ENCODE data around the gene ANXA2R.

The ANXA2R gene

DNA sequence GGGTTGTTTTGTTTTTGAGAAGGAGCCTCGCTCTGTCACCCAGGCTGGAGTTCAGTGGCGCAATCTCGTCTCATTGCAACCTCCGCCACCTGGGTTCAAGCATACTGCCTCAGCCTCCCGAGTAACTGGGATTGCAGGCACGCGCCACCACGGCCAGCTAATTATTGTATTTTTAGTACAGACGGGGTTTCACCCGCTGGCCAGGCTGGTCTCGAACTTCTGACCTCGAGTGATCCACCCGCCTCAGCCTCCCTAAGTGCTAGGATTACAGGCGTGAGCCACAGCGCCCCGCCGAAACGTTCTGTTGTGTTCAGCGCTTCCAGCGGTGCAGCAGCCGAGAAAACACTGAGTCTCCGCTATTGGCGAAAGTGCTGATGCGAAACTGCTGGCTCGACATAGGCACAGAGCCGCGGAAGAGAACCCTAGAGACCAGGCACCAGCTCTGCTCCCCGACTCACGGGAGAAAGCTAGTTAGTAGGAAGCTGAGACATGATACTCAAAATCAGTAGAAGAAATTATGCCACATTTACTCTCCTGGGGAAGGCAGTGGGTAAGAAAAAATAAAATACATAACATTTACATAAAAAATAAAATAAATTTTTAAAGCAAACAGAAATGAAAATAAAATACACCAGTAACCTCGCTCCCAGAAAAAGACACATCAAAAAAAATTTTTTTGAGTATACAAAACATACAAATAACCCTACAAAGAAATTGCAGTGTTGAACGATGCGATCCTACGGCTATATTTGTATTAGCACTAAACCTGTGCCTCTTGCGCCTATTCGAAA is 31.6 kb downstream of the ANXA2R start:
- in situ Hi-C loops (cut with MboI; ENCODE audit: low sequenced_read_pairs): no loop called here
- H3K9me3 ChIP-seq: no peaks in the 10 kb centered on the region

DNA sequence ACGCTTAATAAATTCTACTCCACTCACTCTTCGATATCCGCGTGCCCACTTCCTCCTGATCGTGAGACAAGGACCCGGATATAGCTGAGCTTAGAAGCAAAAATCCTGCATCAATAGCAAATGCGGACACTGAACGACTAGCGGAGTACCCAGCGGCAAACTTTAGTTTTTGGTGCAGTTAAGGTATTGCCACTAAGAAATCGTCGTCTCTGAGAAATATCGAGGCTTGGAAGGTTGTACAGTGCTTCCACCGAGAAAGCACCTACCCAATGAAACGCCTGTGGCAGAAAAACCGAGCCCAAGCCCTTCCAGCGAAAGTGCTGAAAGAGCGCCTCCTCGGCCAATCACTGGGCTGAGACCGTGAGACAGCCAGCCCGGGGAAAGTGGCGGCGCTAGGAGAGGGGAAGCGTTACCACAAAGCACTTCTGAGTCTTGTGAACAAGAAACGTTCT is 32.2 kb downstream of the ANXA2R start:
- H3K36me3 ChIP-seq (replicated peaks): no peaks in the 10 kb centered on the region
- H3K9me3 ChIP-seq: no peaks in the 10 kb centered on the region
- H3K4me3 ChIP-seq: peak overlapping the region; percentile 39
- no peaks in the 10 kb centered on the region for H3K27me3 ChIP-seq (ENCODE audit: low read depth)
- in situ Hi-C loops (cut with MboI; ENCODE audit: low sequenced_read_pairs): no loop called here
- peaks cover 22% of the 10 kb centered on the region for H3K4me1 ChIP-seq
- peak; percentile 64 to 83 for DNase-seq (ENCODE audit: low spot score in 2 of 2)

More for the DNA sequence above, 31.6 kb downstream of the ANXA2R start:
- no peaks in the 10 kb centered on the region for H3K27me3 ChIP-seq (ENCODE audit: low read depth)
- H3K36me3 ChIP-seq (replicated peaks): no peaks in the 10 kb centered on the region
- H3K4me1 ChIP-seq: peaks cover 22% of the 10 kb centered on the region
- peak; percentile 88 to 94 for DNase-seq (ENCODE audit: low spot score in 2 of 2)
- H3K4me3 ChIP-seq: peak overlapping the region; percentile 39

DNA sequence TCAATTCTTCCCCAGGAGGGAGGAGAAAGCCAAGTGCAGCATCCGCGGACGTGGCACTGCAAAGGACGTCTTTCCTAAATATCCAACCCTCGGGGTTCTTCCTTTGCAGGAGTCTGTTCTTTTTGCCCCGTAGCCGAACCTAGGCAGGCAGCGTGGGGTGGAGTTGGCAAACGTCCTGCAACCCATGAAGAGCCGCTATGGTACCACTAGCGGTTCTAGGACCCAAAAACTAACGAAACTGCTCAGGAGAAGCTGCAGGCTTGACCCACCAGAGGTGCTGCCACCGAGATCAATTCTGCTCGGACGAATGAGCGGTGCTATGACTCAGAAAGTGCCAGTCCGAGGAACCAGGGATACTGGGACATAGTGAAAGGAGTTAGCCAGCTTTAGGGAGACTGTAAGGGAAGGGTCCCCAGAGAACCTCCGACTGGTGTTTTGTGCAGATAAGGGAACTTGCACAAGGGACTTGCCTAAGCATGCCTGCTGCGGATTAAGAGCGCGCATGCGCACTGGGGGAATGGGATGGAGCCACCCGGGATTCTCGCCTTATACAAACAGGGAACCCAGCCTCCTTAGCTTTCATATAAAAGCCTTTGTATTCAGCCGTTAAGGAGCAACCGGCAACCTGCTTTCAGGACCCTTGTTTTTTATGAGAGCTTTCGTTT is 32.7 kb downstream of the ANXA2R start:
- DNase-seq (ENCODE audit: low spot score in 2 of 2): peak; percentile 95 to 96
- no peaks in the 10 kb centered on the region for H3K36me3 ChIP-seq (replicated peaks)
- no peaks in the 10 kb centered on the region for H3K9me3 ChIP-seq
- peaks cover 22% of the 10 kb centered on the region for H3K4me1 ChIP-seq
- peak overlapping the region; percentile 39 for H3K4me3 ChIP-seq
- no peaks in the 10 kb centered on the region for H3K27me3 ChIP-seq (ENCODE audit: low read depth)
- in situ Hi-C loops (cut with MboI; ENCODE audit: low sequenced_read_pairs): no loop called here

DNA sequence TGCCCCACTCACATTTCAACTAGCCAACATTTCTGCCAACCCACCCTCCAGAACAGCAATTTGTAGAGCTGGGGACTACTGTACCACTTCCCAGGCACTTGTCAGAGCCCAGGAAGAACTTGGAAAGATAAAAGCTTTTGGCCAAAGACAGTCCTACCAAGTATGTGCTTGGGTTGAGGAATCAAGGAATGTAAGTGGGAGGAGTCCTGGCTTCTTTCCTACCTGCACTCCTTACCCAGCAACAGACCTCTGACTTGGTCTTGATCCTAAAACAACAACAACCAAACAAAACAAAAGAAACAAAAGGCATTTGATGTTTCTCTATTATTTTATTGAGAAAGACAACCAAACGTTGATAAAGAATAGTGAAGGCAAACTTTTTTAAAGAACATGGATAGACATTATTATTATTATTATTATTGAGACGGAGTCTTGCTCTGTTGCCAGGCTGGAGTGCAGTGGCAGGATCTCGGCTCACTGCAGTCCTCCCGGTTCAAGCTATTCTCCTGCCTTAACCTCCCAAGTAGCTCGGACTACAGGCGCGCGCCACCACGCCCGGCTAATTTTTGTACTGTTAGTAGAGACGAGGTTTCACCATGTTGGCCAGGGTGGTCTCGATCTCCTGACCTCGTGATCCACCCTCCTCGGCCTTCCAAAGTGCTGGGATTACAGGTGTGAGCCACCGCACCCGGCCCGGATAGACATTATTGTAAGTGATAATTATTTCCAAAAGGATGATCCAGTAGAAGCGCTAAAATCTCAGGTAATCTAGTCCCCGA is 33.5 kb downstream of the ANXA2R start:
- Histone ChIP-seq H3K4me3 (no peak overlapping the region), H3K9me3 (no peaks in the 10 kb centered on the region), H3K36me3 (replicated peaks) (no peaks in the 10 kb centered on the region), H3K4me1 (peaks cover 22% of the 10 kb centered on the region), H3K27me3 (ENCODE audit: low read depth) (no peaks in the 10 kb centered on the region)
- DNase-seq (ENCODE audit: low spot score in 2 of 2): no peak
- in situ Hi-C loops (cut with MboI; ENCODE audit: low sequenced_read_pairs): no loop called here

DNA sequence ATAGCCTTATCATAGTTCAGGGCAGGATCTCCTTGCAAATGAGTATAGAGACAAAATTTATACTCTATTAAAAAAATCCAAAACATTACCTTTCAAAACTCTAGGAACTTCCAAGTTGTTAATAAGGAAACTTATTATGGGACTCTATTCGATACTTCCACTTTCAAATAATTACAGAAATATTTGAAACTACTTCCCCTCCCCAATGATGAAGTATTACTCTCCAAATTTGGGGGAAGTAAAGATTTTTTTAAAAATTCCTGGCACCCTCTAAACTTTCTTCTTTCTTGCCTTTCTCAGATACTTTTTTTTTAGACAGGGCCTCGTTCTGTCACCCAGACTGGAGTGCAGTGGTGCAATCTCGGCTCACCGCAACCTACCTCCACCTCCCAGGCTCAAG is 35.1 kb downstream of the ANXA2R start:
- H3K27me3 ChIP-seq (ENCODE audit: low read depth): no peaks in the 10 kb centered on the region
- H3K9me3 ChIP-seq: no peaks in the 10 kb centered on the region
- DNase-seq (ENCODE audit: low spot score in 2 of 2): no peak
- in situ Hi-C loops (cut with MboI; ENCODE audit: low sequenced_read_pairs): no loop called here
- H3K4me3 ChIP-seq: no peak overlapping the region
- peaks cover 19% of the 10 kb centered on the region for H3K4me1 ChIP-seq
- no peaks in the 10 kb centered on the region for H3K36me3 ChIP-seq (replicated peaks)

DNA sequence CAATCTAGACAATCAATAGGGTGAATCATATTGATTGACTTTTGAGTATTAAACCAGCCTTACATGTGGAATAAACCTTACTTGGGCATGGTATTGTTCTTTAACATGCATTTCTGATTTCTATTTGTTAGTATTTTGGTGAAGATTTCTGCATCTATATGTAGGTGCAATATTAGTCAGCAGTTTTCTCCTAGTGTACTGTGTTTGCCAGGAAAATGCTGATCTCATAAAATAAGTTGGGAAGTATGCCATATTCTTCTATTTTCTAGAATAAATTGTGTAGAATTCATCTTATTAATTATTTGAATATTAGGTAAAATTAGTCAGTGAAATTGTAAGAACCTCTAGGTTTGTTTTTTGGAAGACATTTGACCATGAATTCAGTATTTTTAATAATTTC is 38.4 kb downstream of the ANXA2R start:
- Histone ChIP-seq H3K9me3 (no peaks in the 10 kb centered on the region), H3K4me1 (no peaks in the 10 kb centered on the region; the same call in 1 of the 2 replicates), H3K27me3 (ENCODE audit: low read depth) (no peaks in the 10 kb centered on the region), H3K36me3 (replicated peaks) (0 out of 2 replicates have a peak, but pooled peaks cover 3% of the 10 kb centered on the region), H3K4me3 (no peak overlapping the region)
- DNase-seq (ENCODE audit: low spot score in 2 of 2): no peak
- in situ Hi-C loops (cut with MboI; ENCODE audit: low sequenced_read_pairs): no loop called here

DNA sequence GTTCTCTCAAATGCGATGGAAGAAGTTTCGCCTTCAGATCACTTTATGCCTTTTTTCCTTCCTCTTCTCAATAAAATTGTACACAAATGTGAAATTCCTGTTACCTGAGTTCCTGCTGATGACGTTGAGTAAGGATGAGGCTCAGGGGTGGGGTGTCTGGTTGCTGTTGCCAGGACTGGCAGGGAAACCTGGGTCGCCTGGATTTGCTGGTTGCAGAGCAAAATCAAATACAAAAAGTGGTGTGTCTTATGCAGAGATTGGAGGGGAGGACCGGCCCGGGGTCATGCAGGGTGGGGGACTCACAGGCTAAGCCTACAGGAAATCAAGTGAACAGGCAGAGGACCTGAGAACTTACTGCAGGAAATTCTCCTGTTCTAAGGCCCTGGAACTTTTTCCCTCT is 39.2 kb downstream of the ANXA2R start:
- H3K27me3 ChIP-seq (ENCODE audit: low read depth): no peaks in the 10 kb centered on the region
- H3K4me1 ChIP-seq: peaks cover 5% of the 10 kb centered on the region
- 0 out of 2 replicates have a peak, but pooled peaks cover 3% of the 10 kb centered on the region for H3K36me3 ChIP-seq (replicated peaks)
- no peak for DNase-seq (ENCODE audit: low spot score in 2 of 2)
- H3K4me3 ChIP-seq: no peak overlapping the region
- no peaks in the 10 kb centered on the region for H3K9me3 ChIP-seq
- in situ Hi-C loops (cut with MboI; ENCODE audit: low sequenced_read_pairs): no loop called here

DNA sequence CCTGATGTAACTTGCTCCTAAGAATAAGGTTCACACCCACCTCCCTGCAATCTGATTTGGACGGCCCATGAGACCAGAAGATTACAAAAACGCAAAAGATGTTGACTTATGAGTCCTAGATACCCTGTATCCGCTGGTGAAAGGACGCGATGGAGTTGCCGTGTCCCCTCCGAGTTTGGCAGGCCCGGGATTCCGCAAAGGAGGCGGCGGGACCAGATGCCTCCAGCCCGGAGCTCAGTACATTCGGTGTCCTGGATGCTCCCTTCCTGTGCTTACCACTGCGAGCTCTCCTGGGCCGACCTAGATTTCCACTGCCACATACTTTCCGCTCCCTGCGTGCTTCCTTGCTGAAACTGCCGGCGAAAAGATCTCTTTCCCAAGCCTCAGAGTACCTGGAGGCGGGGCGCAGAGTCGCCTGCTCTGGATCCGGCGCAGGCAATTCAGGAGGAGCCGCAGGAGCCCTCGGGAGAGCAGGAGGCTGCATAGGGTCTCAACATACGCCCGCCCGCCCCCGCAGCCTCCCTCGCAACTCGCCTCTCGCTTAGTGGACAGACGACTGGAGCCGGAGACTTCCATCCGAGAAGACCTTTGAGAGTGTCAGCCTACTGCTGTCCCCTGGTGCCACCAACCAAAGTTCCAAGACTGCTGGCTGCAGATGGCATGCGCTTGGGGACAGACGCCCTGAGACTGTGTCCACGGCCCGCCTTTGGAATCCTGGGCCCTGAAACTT is 39.8 kb downstream of the ANXA2R start:
- Histone ChIP-seq H3K27me3 (ENCODE audit: low read depth) (no peaks in the 10 kb centered on the region), H3K9me3 (no peaks in the 10 kb centered on the region), H3K36me3 (replicated peaks) (0 out of 2 replicates have a peak, but pooled peaks cover 3% of the 10 kb centered on the region), H3K4me1 (peaks cover 11% of the 10 kb centered on the region), H3K4me3 (no peak overlapping the region)
- in situ Hi-C loops (cut with MboI; ENCODE audit: low sequenced_read_pairs): no loop called here
- no peak for DNase-seq (ENCODE audit: low spot score in 2 of 2)

DNA sequence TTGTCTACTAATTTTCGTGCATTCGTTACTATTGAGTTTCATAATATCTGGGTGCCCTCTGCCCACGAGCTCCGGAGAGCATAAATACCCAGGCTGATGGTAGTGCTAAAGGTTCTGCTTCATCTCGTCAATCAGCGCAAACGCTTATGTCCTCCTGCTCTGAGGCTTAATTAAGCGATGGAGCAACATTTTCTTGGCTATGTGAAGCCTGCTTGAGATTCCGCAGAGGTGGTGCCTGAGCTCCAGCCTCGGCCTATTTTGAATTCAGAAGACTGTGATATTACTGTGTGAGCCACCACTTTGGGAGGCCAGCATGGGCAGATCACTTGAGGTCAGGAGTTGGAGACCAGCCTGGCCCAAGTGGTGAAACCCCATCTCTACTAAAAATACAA is 44.8 kb downstream of the ANXA2R start:
- Histone ChIP-seq H3K4me1 (peaks cover 11% of the 10 kb centered on the region), H3K36me3 (replicated peaks) (0 out of 2 replicates have a peak, but pooled peaks cover 3% of the 10 kb centered on the region), H3K27me3 (ENCODE audit: low read depth) (no peaks in the 10 kb centered on the region), H3K9me3 (no peaks in the 10 kb centered on the region), H3K4me3 (peak overlapping the region; percentile 50)
- in situ Hi-C loops (cut with MboI; ENCODE audit: low sequenced_read_pairs): no loop called here
- DNase-seq (ENCODE audit: low spot score in 2 of 2): no peak

DNA sequence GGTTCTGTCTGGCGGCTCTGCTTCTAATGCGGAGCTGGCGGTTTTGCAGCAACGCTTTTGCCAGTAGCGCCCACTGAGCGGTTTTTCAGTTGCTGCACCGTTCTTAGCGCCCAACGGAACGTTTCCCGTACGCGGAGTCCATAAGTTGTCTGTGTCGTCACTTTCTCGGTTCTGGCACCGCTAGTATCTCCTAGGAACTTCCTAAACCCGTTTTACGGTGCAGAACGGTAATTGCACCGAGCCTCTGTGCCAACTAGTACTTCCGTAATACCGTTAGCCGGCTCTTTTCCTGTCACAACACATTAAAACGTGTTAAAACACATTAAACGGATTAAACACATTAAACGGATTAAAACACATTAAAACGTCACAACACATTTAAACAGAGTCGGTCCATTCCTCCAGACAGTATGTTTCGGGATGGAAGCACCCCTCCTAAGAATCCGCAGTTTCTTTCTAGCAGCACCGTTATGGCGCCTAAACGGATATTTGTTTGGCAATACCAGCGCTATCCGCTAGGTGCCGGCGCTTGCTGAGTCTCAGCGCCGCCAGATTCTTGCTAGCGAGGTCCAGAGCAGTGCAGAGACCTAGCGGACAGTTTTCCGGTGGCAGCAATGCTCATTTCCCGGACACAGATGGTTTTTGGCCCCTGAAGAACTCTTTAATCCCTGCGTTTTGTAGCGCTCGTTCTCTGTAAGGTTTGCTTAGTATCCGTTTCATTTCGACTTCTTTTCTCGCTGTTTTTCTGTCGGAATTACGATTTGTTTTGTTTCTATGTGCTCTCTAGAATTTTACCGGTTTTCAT is 45.4 kb downstream of the ANXA2R start:
- Histone ChIP-seq H3K9me3 (no peaks in the 10 kb centered on the region), H3K36me3 (replicated peaks) (0 out of 2 replicates have a peak, but pooled peaks cover 3% of the 10 kb centered on the region), H3K27me3 (ENCODE audit: low read depth) (no peaks in the 10 kb centered on the region), H3K4me1 (peaks cover 14% of the 10 kb centered on the region), H3K4me3 (peak overlapping the region; percentile 50)
- peak; percentile 93 for DNase-seq (ENCODE audit: low spot score in 2 of 2)
- in situ Hi-C loops (cut with MboI; ENCODE audit: low sequenced_read_pairs): loop anchor here (5.0 kb wide), 1 partner anchor 73 kb away; no protein-coding TSS in a partner anchor

DNA sequence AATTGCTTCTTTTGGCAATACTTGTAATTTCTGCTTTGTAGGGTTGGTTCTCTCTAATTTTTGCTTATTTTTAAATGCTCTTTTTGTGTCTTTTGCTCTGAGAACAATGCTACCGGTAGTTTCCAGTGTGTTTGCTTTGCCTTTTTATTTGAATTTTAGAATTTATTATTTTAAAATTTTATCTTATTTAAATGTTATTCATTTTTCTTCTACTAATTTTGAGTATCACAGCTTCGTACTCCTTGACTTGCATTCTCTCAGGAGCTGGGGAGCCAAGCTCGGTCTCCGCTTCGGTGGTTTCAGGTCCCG is 45.9 kb downstream of the ANXA2R start:
- H3K9me3 ChIP-seq: no peaks in the 10 kb centered on the region
- in situ Hi-C loops (cut with MboI; ENCODE audit: low sequenced_read_pairs): loop anchor here (5.0 kb wide), 1 partner anchor 73 kb away; no protein-coding TSS in a partner anchor
- peaks cover 15% of the 10 kb centered on the region for H3K4me1 ChIP-seq
- no peak for DNase-seq (ENCODE audit: low spot score in 2 of 2)
- 0 out of 2 replicates have a peak, but pooled peaks cover 3% of the 10 kb centered on the region for H3K36me3 ChIP-seq (replicated peaks)
- peak overlapping the region; percentile 50 for H3K4me3 ChIP-seq
- no peaks in the 10 kb centered on the region for H3K27me3 ChIP-seq (ENCODE audit: low read depth)

DNA sequence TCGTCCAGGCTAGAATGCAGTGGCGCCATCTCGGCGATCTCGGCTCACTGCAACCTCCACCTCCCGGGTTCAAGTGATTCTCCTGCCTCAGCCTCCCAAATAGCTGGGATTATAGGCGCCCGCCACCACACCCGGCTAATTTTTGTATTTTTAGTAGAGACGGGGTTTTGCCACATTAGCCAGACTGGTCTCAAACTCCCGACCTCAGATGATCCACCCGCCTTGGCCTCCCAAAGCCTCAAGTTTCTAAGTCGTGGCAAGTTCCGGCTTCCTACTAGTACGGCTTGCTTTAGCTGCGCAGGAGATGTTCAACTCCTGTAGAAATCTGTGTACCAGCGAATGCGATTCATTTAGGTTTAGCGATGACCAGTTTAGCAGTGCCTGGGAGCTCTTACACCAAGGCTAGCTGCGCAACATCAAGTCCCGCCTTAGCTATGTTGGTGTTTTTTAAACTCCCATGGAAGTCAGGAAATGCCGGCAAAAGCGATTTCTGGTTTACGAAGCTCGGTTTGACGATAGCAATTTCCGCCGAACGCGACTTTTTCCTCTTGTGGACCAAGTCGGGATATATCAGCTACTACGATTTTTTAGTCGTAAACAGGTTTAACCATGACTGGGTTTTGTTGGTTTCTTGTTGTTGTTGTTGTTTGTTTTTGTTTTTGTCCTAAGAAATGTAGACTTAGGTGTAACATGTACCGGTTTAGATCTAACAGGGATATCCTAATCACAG is 46.4 kb downstream of the ANXA2R start:
- Histone ChIP-seq H3K27me3 (ENCODE audit: low read depth) (no peaks in the 10 kb centered on the region), H3K4me3 (peak overlapping the region; percentile 50)

More for the DNA sequence above, 46.4 kb downstream of the ANXA2R start:
- H3K9me3 ChIP-seq: no peaks in the 10 kb centered on the region
- DNase-seq (ENCODE audit: low spot score in 2 of 2): peak; percentile 57 to 64
- H3K36me3 ChIP-seq (replicated peaks): 0 out of 2 replicates have a peak, but pooled peaks cover 3% of the 10 kb centered on the region
- peaks cover 15% of the 10 kb centered on the region for H3K4me1 ChIP-seq
- in situ Hi-C loops (cut with MboI; ENCODE audit: low sequenced_read_pairs): loop anchor here (5.0 kb wide), 1 partner anchor 74 kb away; no protein-coding TSS in a partner anchor

Data from HAP-1 (cell line).